OCI-LY1 (cell line): ENCODE results near the gene CCDC159.
"Not testable (repeated sequence)": the region's sequence is repeated elsewhere in the genome, so short reads cannot be mapped to it uniquely, and the experiment has no call there.

Source experiments
- H2AFZ ChIP-seq: fragments of 200-600 bp; sonication (generic), shearing (Covaris generic); 2 replicates; pipeline ENCODE4 v1.6.0; 2014; ENCODE audit warnings: antibody characterized with exemption, mild to moderate bottlenecking, low read length
- H3F3A ChIP-seq: fragments of 200-600 bp; sonication (generic), shearing (Covaris generic); 2 replicates; pipeline ENCODE4 v1.6.0; 2014; ENCODE audit warnings: mild to moderate bottlenecking, antibody characterized with exemption, low read length, moderate library complexity; ENCODE audit not compliant: insufficient read depth
- H3K27ac ChIP-seq: fragments of 200-600 bp; sonication (generic); 2 replicates; pipeline ENCODE4 v1.5.1; 2014; ENCODE audit warnings: low read length, mixed run types, mild to moderate bottlenecking, low read depth; ENCODE audit not compliant: poor library complexity, severe bottlenecking
- H3K27me3 ChIP-seq: fragments of 200-600 bp; sonication (generic); 2 replicates; pipeline ENCODE4 v1.6.0; 2014; ENCODE audit warnings: antibody characterized with exemption, mild to moderate bottlenecking, low read length, moderate library complexity; ENCODE audit not compliant: insufficient read depth
- H3K36me3 ChIP-seq: fragments of 200-600 bp; sonication (generic); 2 replicates; pipeline ENCODE4 v1.6.1; 2014; ENCODE audit warnings: mild to moderate bottlenecking, antibody characterized with exemption, low read length, moderate library complexity, mixed read lengths; ENCODE audit not compliant: insufficient read depth
- H3K4me1 ChIP-seq: fragments of 200-600 bp; sonication (generic); 2 replicates; pipeline ENCODE4 v1.5.1; 2014; ENCODE audit warnings: mild to moderate bottlenecking, low read length, moderate library complexity; ENCODE audit not compliant: insufficient read depth, severe bottlenecking
- H3K4me2 ChIP-seq: fragments of 200-600 bp; sonication (generic), shearing (Covaris generic); 2 replicates; pipeline ENCODE4 v1.6.1; 2014; ENCODE audit warnings: low read length
- H3K4me3 ChIP-seq: fragments of 200-600 bp; sonication (generic); 2 replicates; pipeline ENCODE4 v1.5.1; 2014; ENCODE audit warnings: low read length, low read depth, mild to moderate bottlenecking, mixed read lengths; ENCODE audit not compliant: poor library complexity, severe bottlenecking
- H3K79me2 ChIP-seq: fragments of 200-600 bp; shearing (Covaris generic); 2 replicates; pipeline ENCODE4 v1.6.1; 2016; ENCODE audit warnings: mixed run types, low read length, mixed read lengths; ENCODE audit not compliant: insufficient read depth
- H3K9ac ChIP-seq: fragments of 200-600 bp; sonication (generic), shearing (Covaris generic); 2 replicates; pipeline ENCODE4 v1.6.1; 2014; ENCODE audit warnings: mild to moderate bottlenecking, low read length, mixed read lengths
- H3K9me2 ChIP-seq: fragments of 200-600 bp; sonication (generic), shearing (Covaris generic); 2 replicates; pipeline ENCODE4 v1.6.1; 2014; ENCODE audit warnings: low read depth, mild to moderate bottlenecking, low read length, mixed read lengths
- H3K9me3 ChIP-seq: fragments of 200-600 bp; shearing (Covaris generic); 2 replicates; pipeline ENCODE4 v1.6.1; 2014; ENCODE audit warnings: low read length, mixed read lengths
- H4K20me1 ChIP-seq: fragments of 200-600 bp; sonication (generic), shearing (Covaris generic); 2 replicates; pipeline ENCODE4 v1.6.0; 2016; ENCODE audit warnings: mild to moderate bottlenecking, low read length; ENCODE audit not compliant: insufficient read depth
- EZH2 ChIP-seq: fragments of 200-600 bp; sonication (generic), shearing (Covaris generic); IDR thresholded peaks from 2 replicates; pipeline ENCODE4 v1.8.0; 2017; ENCODE audit warnings: borderline replicate concordance, mixed run types, mild to moderate bottlenecking, antibody characterized with exemption, low read length, moderate library complexity, mixed read lengths
- TF ChIP-seq, protein P1 (sequence below): fragments of 200-600 bp; sonication (generic), shearing (Covaris generic); IDR thresholded peaks from 2 replicates; pipeline ENCODE4 v1.5.1; 2017; ENCODE audit warnings: mild to moderate bottlenecking, antibody characterized with exemption, low read length, moderate library complexity, mixed read lengths

Gene CCDC159

DNA sequence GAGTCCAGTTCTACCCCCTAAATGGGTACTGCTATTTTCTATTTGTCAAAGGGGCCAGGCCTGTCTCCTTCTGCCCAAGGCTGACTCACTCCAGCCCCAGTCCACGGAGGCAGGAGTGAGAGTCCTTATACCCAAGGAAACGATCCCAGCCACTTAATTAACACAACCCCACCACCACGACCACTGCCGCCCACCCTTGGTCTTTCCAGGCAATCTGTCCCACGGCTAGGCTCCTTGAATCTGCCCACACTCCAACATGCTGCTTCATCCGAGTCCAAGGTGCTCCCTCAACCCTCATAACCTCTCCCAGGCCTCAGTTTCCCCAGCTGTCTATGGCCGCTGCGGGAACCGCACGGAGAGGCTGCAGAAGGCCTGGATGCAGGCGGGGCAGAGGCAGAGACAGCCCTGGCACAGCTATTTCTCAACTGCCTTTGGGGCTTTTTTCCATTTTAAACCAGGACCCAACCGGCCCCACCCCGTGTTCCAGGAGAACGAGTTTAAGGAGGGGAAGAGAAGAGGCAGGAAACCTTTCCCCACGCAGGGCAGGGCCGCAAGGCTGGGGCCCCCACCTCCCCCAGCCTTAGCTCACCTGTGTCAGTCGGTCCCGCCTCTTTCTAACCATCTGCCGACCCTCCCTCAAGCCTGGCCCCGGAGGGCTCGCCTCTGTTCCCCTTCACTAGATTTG lies 7.6 kb upstream of the CCDC159 start:
- H3K79me2 ChIP-seq = no peaks in the 10 kb centered on the region
- peaks cover 6% of the 10 kb centered on the region for H3K4me1 ChIP-seq
- H3F3A ChIP-seq = no peaks in the 10 kb centered on the region
- H4K20me1 ChIP-seq = no peaks in the 10 kb centered on the region
- peak overlapping the region; percentile 71 for H3K4me2 ChIP-seq
- no peaks in the 10 kb centered on the region for H3K9me3 ChIP-seq
- H3K27me3 ChIP-seq = no peaks in the 10 kb centered on the region
- TF ChIP-seq, protein P1, sequence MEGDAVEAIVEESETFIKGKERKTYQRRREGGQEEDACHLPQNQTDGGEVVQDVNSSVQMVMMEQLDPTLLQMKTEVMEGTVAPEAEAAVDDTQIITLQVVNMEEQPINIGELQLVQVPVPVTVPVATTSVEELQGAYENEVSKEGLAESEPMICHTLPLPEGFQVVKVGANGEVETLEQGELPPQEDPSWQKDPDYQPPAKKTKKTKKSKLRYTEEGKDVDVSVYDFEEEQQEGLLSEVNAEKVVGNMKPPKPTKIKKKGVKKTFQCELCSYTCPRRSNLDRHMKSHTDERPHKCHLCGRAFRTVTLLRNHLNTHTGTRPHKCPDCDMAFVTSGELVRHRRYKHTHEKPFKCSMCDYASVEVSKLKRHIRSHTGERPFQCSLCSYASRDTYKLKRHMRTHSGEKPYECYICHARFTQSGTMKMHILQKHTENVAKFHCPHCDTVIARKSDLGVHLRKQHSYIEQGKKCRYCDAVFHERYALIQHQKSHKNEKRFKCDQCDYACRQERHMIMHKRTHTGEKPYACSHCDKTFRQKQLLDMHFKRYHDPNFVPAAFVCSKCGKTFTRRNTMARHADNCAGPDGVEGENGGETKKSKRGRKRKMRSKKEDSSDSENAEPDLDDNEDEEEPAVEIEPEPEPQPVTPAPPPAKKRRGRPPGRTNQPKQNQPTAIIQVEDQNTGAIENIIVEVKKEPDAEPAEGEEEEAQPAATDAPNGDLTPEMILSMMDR = no peak
- no peak for TF ChIP-seq EZH2
- H3K4me3 ChIP-seq = peak overlapping the region; percentile 66
- no peaks in the 10 kb centered on the region for H3K9me2 ChIP-seq
- no peak overlapping the region for H2AFZ ChIP-seq
- peak overlapping the region; percentile 65; the same call in 1 of the 2 replicates for H3K9ac ChIP-seq
- peaks cover 21% of the 10 kb centered on the region for H3K36me3 ChIP-seq
- H3K27ac ChIP-seq = no peak overlapping the region

DNA sequence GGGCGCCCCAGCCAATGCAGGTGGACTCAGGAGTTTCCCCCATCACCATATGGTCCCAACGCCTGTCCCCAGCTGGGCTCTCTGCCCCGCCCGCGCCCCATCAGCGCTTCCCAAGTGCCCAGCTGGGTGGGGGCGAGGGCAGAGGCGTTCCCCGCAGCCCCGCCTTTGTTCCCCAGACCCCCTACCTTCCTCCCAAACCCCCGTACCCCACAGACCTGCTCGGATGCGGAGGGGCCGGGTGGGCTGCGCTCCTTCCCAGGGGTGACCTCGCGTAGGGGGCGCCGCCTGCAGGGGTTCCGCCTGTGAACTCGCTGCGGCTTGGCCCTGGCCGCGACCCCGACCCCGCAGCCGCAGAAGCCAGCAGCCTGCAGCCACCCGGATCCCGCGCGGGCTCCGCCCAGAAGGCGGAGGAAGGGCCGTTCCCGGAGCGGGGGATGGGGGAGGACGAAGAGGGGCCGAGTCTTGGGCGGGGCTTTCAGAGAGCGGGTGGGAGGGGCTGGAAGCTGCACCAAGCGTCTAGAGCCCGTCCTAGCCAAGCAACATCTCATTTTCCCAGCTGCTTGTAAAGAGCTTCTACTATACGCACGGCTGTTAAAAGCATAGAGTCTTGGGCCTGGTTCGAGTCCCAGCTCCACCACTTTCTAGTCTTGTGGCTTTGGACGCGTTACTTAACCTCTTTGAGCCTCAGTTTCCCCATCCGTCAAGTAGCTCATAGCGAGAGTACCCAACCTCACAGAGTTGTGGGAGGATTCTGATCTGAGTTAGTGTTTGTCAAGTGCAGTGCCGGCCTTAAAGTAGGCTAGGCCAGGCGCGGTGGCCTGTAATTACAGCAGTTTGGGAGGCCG lies 6.8 kb upstream of the CCDC159 start, which contains the start of gene RAB3D:
RAB3D (minus strand) TSS at position 404 of the 845 bp plus-strand sequence. CDS start 2,258 bp downstream, outside the sequence.
- Histone ChIP-seq H3K79me2 (no peaks in the 10 kb centered on the region), H3K9ac (peak within 1 kb of the TSS; percentile 65), H3K9me3 (no peaks in the 10 kb centered on the region), H3K4me2 (peak within 1 kb of the TSS; percentile 71), H3F3A (no peaks in the 10 kb centered on the region), H3K4me1 (peaks cover 10% of the 10 kb centered on the region), H3K4me3 (peak within 1 kb of the TSS; percentile 66), H3K9me2 (no peaks in the 10 kb centered on the region), H4K20me1 (no peaks in the 10 kb centered on the region), H2AFZ (no peak within 1 kb of the TSS), H3K27ac (no peak within 1 kb of the TSS), H3K36me3 (peaks cover 21% of the 10 kb centered on the region), H3K27me3 (no peaks in the 10 kb centered on the region)
- TF ChIP-seq EZH2 = no peak
- TF ChIP-seq, protein P1 = no peak

DNA sequence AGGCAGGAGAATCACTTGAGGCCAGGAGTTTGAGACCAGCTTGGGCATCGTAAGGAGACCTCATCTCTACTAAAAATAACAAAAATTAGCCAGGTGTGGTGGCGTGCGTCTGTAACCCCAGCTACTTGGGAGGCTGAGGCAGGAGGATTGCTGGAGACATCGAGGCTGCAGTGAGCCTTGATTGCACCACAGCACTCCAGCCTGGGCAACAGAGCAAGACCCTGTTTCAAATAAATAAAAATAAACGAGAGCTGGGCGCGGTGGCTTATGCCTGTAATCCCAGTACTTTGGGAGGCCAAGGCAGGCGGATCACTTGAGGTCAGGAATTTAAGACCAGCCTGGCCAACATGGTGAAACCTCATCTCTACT lies 6.2 kb upstream of the CCDC159 start:
- H3K27ac ChIP-seq = not testable (repeated sequence)

More for the DNA sequence above, 6.2 kb upstream of the CCDC159 start:
- H3K27me3 ChIP-seq, H4K20me1 ChIP-seq, H2AFZ ChIP-seq, H3F3A ChIP-seq, H3K79me2 ChIP-seq, H3K9me2 ChIP-seq, H3K9me3 ChIP-seq: not testable (repeated sequence)
- H3K9ac ChIP-seq = peak overlapping the region; percentile 41; the same call in 1 of the 2 replicates
- H3K36me3 ChIP-seq = peaks cover 19% of the 10 kb centered on the region
- H3K4me3 ChIP-seq = peak overlapping the region; percentile 66
- H3K4me2 ChIP-seq = peak overlapping the region; percentile 71
- H3K4me1 ChIP-seq = peaks cover 16% of the 10 kb centered on the region
